Natural killer cell (primary cell): ENCODE results near the gene FAM13B. TPM values are rescaled to one million over a fixed set of nuclear protein-coding genes. Genes with fewer than 3 reads are reported as not detected.

Source experiments
- ATAC-seq, 3 donors: fragments of 150-1000 bp in 2 of 3; fragments of 200-7000 bp in 1 of 3; cut with Tn5 transposase; 1 replicate in 1 of 3; 2 replicates in 2 of 3; pipeline ENCODE4 v1.10.0; 2021; ENCODE audit warnings: mild to moderate bottlenecking in 2 of 3, moderate library complexity in 2 of 3
- DNase-seq, 2 donors: peaks; one replicate each; pipeline versions ENCODE4 v3.0.0 to v3.0.0-alpha.2; 2013 to 2021; ENCODE audit warnings: mixed read lengths in 1 of 2
- H3K27ac ChIP-seq: one replicate; pipeline ENCODE4 v1.5.1; 2013; ENCODE audit warnings: mild to moderate bottlenecking, low read length
- H3K27me3 ChIP-seq: one replicate; pipeline ENCODE4 v1.6.1; 2013; ENCODE audit warnings: low read length; ENCODE audit not compliant: control insufficient read depth, insufficient read depth
- H3K36me3 ChIP-seq: one replicate; pipeline ENCODE4 v1.6.1; 2013; ENCODE audit warnings: low read length; ENCODE audit not compliant: control insufficient read depth, insufficient read depth
- H3K4me1 ChIP-seq: one replicate; pipeline ENCODE4 v1.6.1; 2013; ENCODE audit warnings: low read length; ENCODE audit not compliant: control insufficient read depth, insufficient read depth
- H3K4me3 ChIP-seq: one replicate; pipeline ENCODE4 v1.5.1; 2013; ENCODE audit warnings: low read length
- H3K9me3 ChIP-seq: one replicate; pipeline ENCODE4 v1.6.1; 2013; ENCODE audit warnings: low read length; ENCODE audit not compliant: control insufficient read depth, insufficient read depth
- H3K27ac Mint-ChIP-seq, 2 donors: one replicate each; pipeline ENCODE4 v1.8.0; 2022; ENCODE audit warnings: mild to moderate bottlenecking in 2 of 2, mixed read lengths in 2 of 2, moderate library complexity in 1 of 2
- H3K27me3 Mint-ChIP-seq, 2 donors: one replicate each; pipeline ENCODE4 v1.8.0; 2022; ENCODE audit warnings: low read depth in 2 of 2, mixed read lengths in 2 of 2
- H3K36me3 Mint-ChIP-seq: one replicate; pipeline ENCODE4 v1.8.0; 2022; ENCODE audit warnings: mixed read lengths
- H3K4me1 Mint-ChIP-seq, 2 donors: one replicate each; pipeline ENCODE4 v1.8.0; 2022; ENCODE audit warnings: mixed read lengths in 2 of 2
- H3K4me3 Mint-ChIP-seq: one replicate; pipeline ENCODE4 v1.8.0; 2022; ENCODE audit warnings: mild to moderate bottlenecking, moderate library complexity, mixed read lengths
- H3K9me3 Mint-ChIP-seq, 2 donors: one replicate each; pipeline ENCODE4 v1.8.0; 2022; ENCODE audit warnings: mixed read lengths in 2 of 2
- WGBS: methylation state at CpG from one replicate; pipeline ENCODE4 v1.1.7; 2013; ENCODE audit warnings: missing lambda C conversion rate; ENCODE audit not compliant: insufficient coverage; 5-methylcytosine and 5-hydroxymethylcytosine counted together
- intact Hi-C: fragments of 100-400 bp; cut with micrococcal nuclease; formaldehyde crosslinking; loops from one replicate; pipeline ENCODE4 v1.14.2; 2022
- total RNA-seq, 4 donors: library from RNA; stranded (reverse); fragments of 120-200 nt in 1 of 4; gene quantifications; one replicate each; pipeline versions ENCODE4 v1.2.3 to v1.2.4, GENCODE V29; 2013 to 2022
- TF ChIP-seq, protein P1 (sequence below): fragments of 200-600 bp; IDR thresholded peaks from one replicate; pipeline ENCODE4 v1.8.0; 2022; ENCODE audit warnings: antibody characterized with exemption

The FAM13B gene
- total RNA-seq, 3 donors from 2014 or later (not counting 1 experiment from before 2014, with no cell fraction given): 58.8 to 74.4 (median 67.4) TPM

DNA sequence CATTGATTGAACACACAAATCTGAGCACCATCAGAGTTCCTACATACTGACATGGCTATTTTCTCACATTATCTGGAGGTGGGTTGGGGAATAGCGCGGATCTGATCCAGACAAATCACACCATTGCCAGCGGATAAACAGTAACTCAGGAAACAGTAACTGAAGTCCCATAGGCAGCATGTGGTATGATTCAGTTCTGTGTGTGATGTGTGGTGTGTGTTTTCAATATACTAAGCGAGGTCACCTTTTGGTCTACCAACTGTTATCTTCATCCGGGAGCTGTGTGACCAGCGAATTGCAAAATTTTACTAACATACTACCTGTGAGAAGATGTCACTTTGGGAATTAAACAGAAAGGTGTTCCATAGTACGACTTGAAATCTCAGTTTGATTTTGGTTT, 93.5 kb downstream of the FAM13B start:
- Mint-ChIP-seq H3K27me3 (no peaks in the 10 kb centered on the region), H3K36me3 (peaks cover 47% of the 10 kb centered on the region)

DNA sequence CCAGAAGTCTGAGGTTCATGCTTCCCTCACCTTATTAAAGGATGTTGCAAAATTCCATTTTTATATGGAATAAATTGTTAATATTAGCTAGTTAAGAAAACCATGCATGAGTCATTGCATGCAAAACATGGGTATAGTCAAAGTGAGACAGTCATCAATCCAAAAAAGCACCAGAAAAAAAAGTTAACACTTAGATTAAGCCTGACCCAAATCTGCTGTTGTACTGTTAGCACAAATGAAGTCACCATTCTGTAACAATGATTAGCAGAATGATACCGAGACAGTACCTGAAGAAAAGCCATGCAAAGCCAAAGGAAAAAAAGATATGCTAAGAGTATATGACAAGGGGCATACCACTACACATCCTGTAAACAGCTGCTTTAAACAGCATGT, 94.1 kb downstream of the FAM13B start:
- Mint-ChIP-seq H3K4me1 (no peaks in the 10 kb centered on the region), H3K27me3 (no peaks in the 10 kb centered on the region), H3K36me3 (peaks cover 41% of the 10 kb centered on the region), H3K9me3 (no peaks in the 10 kb centered on the region), H3K27ac (no peak overlapping the region), H3K4me3 (no peak overlapping the region)
- intact Hi-C loops: no loop called here
- peaks cover 69% of the 10 kb centered on the region for H3K36me3 ChIP-seq
- ATAC-seq: no peak
- H3K27me3 ChIP-seq: no peaks in the 10 kb centered on the region
- TF ChIP-seq, protein P1, sequence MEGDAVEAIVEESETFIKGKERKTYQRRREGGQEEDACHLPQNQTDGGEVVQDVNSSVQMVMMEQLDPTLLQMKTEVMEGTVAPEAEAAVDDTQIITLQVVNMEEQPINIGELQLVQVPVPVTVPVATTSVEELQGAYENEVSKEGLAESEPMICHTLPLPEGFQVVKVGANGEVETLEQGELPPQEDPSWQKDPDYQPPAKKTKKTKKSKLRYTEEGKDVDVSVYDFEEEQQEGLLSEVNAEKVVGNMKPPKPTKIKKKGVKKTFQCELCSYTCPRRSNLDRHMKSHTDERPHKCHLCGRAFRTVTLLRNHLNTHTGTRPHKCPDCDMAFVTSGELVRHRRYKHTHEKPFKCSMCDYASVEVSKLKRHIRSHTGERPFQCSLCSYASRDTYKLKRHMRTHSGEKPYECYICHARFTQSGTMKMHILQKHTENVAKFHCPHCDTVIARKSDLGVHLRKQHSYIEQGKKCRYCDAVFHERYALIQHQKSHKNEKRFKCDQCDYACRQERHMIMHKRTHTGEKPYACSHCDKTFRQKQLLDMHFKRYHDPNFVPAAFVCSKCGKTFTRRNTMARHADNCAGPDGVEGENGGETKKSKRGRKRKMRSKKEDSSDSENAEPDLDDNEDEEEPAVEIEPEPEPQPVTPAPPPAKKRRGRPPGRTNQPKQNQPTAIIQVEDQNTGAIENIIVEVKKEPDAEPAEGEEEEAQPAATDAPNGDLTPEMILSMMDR: no peak
- no peak overlapping the region for H3K4me3 ChIP-seq
- no peaks in the 10 kb centered on the region for H3K4me1 ChIP-seq
- DNase-seq: no peak
- WGBS: 60% methylated on average over 1 of the region's 1 CpG
- H3K9me3 ChIP-seq: no peaks in the 10 kb centered on the region
- no peak overlapping the region for H3K27ac ChIP-seq

More for the DNA sequence above, 93.5 kb downstream of the FAM13B start:
- no peaks in the 10 kb centered on the region for H3K9me3 ChIP-seq
- no peaks in the 10 kb centered on the region for H3K9me3 Mint-ChIP-seq
- H3K27ac Mint-ChIP-seq: no peak overlapping the region
- no peaks in the 10 kb centered on the region for H3K4me1 Mint-ChIP-seq
- peaks cover 75% of the 10 kb centered on the region for H3K36me3 ChIP-seq
- ATAC-seq: no peak
- no peak overlapping the region for H3K4me3 Mint-ChIP-seq
- no peak overlapping the region for H3K4me3 ChIP-seq
- TF ChIP-seq, protein P1: no peak
- no peaks in the 10 kb centered on the region for H3K27me3 ChIP-seq
- intact Hi-C loops: no loop called here
- no peak for DNase-seq
- H3K27ac ChIP-seq: no peak overlapping the region
- no peaks in the 10 kb centered on the region for H3K4me1 ChIP-seq
- 77% methylated on average over 7 of the region's 7 CpGs for WGBS

DNA sequence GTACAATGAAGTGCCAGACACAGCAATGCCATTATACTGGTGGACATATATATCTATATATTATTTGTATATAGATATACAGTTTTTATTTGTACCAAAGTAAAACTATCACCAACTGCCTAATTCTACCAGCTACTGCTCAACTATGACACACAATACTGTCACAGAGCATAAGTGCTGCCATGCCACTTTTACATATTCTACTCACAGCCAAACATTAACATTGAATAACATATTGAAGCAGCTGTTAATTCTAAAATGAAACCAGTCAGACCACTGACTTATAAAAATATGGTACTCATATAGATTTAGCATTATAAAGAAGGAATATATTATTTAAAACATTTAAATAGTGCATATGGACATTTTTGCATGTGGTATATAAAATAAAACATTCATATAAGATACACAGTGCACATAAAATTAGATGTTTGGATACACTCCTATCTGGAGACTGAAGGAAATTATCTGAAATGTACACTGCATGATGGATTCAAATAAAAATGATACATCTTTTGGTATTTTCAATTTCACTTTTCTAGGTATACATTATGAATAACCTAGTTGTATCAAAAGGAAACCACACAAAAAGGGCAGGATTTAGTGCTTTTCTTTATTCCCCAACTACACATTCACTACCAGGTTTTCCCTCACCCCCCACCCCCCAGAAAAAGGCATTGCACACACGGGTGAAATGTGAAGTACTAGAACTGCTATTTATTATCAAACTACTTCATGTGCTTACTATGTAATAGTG, 94.7 kb downstream of the FAM13B start:
- intact Hi-C loops: no loop called here
- TF ChIP-seq, protein P1: no peak
- Histone ChIP-seq H3K9me3 (no peaks in the 10 kb centered on the region), H3K4me3 (no peak overlapping the region), H3K27ac (no peak overlapping the region), H3K27me3 (no peaks in the 10 kb centered on the region), H3K36me3 (peaks cover 65% of the 10 kb centered on the region), H3K4me1 (no peaks in the 10 kb centered on the region)
- Mint-ChIP-seq H3K4me1 (no peaks in the 10 kb centered on the region), H3K4me3 (no peak overlapping the region), H3K27ac (no peak overlapping the region), H3K9me3 (no peaks in the 10 kb centered on the region), H3K36me3 (peaks cover 40% of the 10 kb centered on the region), H3K27me3 (no peaks in the 10 kb centered on the region)
- no peak for ATAC-seq
- 80% methylated on average over 1 of the region's 1 CpG for WGBS
- DNase-seq: no peak

DNA sequence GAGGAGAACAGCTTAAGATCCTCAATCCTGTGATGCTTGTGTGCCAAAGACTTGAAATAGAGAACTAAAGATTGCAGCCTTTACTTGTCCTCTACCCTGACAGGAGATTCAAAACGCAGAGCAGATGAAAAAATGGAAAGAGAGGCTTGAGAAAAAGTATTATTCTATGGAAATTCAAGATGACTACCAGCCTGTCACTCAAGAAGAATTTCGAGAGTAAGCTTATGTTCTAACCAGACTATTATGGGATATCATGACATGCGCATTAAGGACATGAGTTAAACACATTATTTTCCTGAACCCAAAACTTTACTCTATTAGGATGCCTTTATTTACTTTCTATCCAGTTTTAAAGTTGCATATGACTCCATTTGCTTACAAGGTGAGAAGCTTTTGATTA, 97.2 kb downstream of the FAM13B start:
- TF ChIP-seq, protein P1: no peak
- DNase-seq: no peak
- peaks cover 41% of the 10 kb centered on the region for H3K36me3 ChIP-seq
- WGBS: 73% methylated on average over 3 of the region's 3 CpGs
- no peaks in the 10 kb centered on the region for H3K27me3 Mint-ChIP-seq
- intact Hi-C loops: no loop called here
- H3K27ac ChIP-seq: no peak overlapping the region
- no peak overlapping the region for H3K4me3 Mint-ChIP-seq
- H3K9me3 ChIP-seq: no peaks in the 10 kb centered on the region
- H3K9me3 Mint-ChIP-seq: no peaks in the 10 kb centered on the region
- no peak for ATAC-seq
- H3K27me3 ChIP-seq: no peaks in the 10 kb centered on the region
- H3K36me3 Mint-ChIP-seq: peaks cover 31% of the 10 kb centered on the region
- H3K4me1 Mint-ChIP-seq: no peaks in the 10 kb centered on the region
- no peak overlapping the region for H3K4me3 ChIP-seq
- H3K27ac Mint-ChIP-seq: peak overlapping the region; percentile 39 to 64
- no peaks in the 10 kb centered on the region for H3K4me1 ChIP-seq
